Inferior parietal cortex (tissue), 1 donor: ENCODE measurements around the gene GCK.

Experiments
- DNase-seq: peaks from one replicate; pipeline ENCODE4 v3.0.0-alpha.2; 2016; ENCODE audit errors: extremely low spot score

GCK gene

GRCh38 chr7:44155191-44156185 lies 33.8 kb downstream of the GCK start:
- DNase-seq, result no peak

- DNase-seq, result no peak
Measured at GRCh38 chr7:44154703-44155102, 34.5 kb downstream of the GCK start.

DNA sequence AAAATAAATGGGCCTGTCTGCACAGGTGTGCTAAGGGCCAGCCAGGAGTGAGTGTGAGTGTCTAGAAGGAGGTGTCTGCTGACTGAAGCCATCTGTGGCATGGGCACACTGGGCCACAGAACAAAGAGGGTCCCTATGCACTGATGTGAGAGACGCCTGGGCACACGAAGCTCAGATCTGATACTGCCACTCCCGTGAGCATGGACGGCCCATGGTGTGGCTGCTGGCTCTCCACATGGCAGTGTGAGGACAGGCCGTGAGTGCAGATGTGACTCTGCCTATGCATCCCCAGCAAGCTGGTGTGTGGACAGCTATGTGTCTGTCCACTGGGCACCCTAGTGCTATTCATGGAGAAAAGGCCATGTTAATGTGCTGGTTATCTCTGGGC lies 35.3 kb downstream of the GCK start:
- no peak for DNase-seq

DNA sequence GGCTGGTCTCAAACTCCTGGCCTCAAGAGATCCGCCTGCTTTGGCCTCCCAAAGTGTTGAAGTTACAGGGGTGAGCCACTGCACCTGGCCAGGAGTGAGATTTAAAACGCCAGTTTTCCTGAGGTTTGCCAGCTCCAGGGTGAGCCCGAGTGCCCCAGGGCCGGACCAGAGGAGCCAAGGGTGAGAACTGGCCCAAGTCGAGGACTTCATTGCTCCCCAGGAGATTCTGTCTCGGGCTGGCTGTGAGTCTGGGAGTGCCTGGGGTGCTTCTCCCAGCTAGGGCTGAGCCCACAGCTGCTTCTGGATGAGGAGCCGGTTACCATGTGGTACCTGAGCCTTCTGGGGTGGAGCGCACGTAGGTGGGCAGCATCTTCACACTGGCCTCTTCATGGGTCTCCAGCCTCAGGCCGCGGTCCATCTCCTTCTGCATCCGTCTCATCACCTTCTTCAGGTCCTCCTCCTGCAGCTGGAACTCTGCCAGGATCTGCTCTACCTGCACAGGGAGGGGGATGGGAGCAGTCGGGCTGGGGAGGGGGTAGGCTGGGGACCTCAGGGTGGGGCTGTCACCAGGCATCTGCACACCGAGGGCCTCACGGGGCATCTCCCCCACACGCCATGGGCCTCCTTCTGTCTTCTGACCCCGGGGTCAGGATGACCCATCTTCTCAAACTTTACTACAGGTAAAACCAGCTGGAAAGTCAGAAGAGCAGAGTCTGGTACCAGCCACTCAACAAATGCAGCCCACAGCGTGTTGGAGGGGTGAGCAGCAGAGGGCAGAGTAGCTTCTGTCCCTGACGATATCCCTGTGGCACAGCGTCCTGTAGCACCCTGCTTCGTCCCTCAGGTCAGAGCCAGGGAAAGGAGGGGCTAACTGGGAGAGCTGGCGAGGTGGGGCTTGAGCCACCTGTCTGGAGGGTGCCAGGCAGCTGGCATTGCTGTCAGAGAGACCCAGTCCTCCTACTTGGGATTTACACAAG lies 36.0 kb downstream of the GCK start:
- no peak for DNase-seq

GRCh38 chr7:44151956-44152355 lies 37.3 kb downstream of the GCK start:
- DNase-seq, result no peak

DNA sequence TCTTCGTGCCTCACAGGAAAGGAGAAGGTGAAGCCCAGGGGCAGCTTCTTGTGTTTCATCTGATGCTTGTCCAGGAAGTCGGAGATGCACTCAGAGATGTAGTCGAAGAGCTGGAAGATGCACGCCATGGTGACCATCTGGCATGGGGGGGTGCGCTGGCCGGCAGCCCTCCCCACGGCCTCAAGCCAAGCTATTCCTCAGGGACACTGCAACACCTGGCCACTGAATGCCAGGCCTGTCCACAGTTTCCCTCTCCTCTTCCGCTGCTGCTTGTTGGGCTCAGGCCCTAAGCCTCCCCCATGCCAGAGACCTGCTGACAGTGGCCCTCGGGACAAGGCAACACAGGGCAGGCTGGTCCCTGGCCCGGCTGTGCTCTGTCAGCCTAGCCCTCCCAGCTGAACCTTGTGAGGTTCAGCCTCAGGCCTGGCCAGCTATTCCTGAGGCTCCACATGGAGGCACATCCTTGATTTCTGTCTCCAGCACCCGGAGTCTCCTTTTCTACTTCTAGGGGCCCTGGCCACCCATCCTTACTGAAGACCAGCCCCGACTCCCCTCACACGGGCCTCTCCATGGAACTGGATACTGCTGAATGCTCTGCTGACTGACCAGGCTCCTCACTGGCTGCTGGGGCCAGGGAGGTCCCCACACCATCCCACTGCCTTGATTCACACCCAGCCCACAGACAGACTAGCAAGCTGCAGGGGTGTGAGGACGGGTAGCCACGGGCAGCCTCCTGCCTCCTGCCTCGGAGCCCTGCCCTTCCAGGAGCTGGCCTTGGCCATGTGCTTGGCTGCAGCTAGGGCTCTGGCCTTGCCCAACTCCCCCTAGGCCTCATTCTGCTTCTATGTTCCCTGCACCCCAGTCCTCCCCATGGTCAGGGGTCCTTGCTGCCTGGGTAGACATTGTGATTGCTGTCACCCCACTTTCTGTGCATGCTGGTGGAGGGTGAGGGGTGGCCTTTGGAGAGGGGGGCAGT lies 38.0 kb downstream of the GCK start:
- no peak for DNase-seq

DNA sequence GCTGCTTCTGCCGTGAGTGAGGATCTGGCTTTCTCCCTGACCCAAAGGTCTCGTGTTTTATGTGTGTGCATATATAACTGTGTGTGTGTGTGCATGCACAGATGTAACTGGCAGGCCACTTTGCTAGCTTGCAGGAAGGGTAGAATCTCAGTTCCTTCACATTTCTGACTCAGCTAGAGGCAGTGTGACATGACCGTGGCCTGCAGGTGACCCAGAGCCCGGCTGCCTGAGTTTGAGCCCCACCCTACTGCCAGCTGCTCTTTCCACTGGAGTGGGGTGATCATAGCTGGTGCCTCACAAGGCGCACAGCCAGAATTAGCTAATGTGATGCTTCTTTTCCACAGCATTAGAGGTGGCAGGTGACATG lies 38.8 kb downstream of the GCK start:
- no peak for DNase-seq

DNA sequence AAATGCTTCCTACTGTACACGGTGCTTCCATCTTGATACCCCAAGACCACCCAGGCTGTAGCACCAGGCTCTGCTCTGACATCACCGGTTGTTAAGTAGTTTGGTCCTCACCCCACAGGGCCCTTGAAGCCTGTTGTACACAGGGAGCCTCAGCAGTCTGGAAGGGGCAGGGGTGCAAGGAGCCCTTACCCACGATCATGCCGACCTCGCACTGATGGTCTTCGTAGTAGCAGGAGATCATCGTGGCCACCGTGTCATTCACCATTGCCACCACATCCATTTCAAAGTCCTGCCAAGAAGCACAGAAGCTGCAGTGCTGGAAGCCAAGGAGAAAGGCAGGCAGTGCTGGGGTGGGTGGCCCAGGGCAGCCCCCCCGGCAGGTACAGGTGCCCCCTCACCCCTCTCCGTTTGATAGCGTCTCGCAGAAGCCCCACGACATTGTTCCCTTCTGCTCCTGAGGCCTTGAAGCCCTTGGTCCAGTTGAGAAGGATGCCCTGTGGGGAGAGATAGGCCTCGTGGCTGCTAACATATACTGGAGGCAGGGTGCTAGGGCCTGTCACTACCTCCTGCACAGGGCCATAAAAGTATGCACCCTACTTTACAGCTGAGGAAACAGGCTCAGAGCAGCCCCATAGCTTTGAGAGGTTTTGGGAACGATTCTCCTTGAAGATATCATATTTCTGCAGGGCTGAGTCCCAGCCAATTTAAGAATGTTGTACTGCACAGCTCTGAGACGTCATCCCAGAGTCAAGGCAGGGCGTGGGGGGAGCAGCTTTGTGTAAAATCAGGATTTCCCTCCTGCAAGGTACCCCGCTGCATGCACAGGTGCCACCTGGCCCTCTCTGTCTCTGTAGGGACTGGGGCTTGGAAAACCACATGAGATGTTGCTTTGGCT lies 39.4 kb downstream of the GCK start:
- no peak for DNase-seq

DNA sequence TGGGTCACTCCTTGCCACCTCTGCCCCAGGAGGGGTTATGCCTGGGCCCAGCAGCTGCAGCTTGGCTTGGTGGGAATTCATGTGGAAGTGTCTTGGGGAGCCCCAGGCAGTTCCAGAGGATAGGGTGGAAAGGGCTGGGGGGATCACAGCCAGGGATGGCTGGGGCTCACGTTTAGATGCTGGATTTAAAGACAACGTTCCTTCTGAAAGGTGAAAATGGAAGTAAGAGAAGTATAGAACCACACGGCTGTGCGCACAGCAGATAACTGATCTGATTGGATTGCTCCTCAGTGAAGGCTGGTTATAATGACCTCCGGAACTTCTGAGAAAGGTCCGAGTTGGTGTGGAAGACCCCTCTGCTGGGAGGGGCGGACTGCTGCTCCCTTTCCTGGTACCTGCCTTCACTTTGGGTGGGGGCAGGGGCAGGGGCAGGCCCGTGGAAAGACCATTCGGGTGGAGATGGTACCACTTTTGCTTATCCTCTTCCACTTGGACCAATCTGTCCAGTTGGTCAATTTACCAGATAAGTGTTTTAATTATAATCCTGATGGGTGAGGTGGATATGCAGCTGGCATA lies 40.2 kb downstream of the GCK start:
- DNase-seq, result no peak

GRCh38 chr7:44148166-44148565 lies 41.1 kb downstream of the GCK start:
- DNase-seq, result no peak

DNA sequence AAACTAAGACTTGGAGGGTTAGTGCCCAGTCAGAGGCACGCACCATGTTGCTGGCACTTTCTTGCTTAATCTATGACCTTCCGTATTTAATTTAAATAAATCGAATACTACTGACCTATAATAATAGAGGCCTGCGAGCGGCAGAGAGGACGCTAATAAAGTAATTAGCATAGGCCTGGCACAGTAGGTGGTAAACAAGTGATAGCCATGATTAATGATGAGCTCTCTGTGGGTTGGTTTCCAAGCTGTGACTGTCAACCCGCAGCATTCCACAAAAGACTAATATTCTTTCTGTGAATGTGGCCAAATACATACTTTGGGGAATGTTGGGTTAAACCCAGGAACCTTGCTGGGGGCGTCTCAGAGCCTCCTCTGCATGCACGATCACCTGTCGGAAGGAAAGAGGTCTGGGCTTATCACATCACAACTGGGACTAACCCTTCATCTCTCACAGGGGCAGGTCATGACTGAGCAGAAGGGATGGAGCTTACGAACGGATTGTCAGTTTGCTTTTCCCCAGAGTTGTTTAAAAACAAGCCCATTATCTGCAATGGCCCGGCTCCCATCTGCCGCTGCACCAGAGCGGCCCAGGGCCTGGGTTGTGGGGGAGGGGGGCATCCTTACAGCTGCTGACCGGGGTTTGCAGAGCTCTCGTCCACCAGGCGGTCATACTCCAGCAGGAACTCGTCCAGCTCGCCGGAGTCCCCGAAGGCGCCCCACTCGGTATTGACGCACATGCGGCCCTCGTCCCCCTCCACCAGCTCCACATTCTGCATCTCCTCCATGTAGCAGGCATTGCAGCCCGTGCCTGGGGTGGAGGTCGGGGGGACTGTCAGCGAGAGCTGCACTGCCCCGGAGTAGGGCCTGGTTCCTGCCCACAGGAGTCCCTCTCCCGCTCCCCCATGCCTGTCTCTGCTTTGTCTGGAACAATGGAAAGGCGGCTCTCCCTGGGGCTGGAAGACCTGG lies 41.9 kb downstream of the GCK start:
- no peak for DNase-seq

DNA sequence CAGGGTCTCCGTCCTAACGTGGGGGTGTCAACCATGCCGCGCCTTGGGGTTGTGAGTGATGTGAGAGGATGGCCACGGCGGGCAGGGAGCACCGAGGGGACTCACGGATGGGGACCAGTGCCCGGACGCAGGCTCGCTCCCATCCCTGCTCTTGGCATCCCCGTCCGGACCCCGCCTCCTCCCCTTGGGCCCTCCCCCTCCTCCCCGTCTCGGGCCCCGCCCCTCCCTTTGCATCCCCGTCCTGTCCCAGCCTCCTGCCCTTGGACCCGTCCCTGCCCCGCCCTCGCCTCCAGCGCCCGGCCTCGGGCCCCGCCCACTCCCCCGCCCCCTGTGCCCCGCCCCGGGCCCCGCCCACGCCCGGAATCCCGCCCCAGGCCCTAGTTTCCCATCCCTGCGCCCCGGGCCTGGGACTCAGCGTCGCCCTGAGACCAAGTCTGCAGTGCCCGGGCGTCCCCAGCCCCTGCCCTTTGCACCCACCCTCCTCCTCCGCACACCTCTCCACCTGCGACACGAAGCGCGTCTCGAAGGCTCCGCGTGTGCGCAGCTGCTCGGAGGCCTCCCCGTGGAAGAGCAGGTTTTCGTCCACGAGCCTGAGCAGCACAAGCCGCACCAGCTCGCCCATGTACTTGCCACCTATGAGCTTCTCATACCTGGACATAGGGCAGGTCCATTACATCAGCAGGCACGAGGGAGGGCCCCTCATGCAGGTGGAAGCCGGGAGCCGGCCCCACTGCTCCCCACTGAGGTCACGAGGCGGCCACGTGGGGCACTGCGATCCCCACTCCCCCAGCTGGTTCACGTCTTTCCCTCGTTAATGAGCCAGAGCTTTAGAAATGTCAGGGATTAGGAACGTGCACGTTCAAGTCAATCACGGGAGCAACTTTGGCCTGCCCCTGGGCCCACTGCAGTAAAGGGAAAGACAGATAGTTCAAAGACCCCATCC lies 43.0 kb downstream of the GCK start:
- no peak for DNase-seq

DNA sequence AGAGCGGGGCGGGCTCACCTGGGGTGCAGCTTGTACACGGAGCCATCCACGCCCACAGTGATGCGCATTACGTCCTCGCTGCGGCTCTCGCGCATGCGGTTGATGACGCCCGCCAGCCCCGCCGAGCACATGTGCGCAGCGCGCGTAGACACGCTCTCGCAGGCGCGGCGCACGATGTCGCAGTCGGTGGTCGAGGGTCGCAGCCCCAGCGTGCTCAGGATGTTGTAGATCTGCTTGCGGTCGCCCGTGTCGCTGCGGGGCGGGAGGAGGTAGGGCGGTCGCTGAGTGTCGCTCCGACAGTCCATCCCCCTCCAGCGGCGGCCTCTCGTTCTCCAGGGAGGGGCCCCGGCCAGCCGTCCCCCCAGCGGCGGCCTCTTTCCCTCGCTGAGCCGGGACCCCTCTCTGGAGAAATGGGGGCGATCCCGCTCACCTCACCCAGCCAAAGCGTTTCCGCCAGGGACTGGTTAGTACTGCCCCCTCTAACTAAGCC lies 43.7 kb downstream of the GCK start:
- DNase-seq, result no peak

- DNase-seq, result no peak
Measured at GRCh38 chr7:44144968-44145478, 44.2 kb downstream of the GCK start.

DNA sequence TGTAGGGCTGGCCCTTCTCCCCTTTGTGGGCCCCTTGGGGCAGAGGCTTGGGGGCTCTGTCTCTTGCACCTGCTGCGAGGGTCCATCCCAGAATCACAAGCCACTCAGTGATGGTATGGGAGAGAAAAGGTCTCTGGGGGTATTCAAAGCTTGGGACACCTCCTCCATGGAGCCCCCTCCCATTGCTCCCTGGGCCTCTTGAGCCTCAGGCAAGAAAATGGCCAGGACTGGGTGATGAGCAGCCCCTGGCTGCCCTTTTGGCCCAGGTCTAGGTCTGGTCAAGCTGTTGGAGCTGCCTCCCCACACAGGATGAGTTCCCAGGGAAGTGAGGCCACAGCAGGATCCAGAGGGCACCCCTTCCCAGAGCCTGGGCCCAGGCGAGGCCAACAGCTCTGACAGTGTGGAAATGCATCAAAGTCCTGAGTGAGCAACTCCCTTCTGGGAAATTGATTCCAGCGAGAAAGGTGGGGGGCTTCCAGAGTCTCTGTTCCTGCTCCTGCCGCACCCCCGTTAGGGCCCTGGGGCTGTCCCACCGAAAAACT lies 44.7 kb downstream of the GCK start:
- no peak for DNase-seq

DNA sequence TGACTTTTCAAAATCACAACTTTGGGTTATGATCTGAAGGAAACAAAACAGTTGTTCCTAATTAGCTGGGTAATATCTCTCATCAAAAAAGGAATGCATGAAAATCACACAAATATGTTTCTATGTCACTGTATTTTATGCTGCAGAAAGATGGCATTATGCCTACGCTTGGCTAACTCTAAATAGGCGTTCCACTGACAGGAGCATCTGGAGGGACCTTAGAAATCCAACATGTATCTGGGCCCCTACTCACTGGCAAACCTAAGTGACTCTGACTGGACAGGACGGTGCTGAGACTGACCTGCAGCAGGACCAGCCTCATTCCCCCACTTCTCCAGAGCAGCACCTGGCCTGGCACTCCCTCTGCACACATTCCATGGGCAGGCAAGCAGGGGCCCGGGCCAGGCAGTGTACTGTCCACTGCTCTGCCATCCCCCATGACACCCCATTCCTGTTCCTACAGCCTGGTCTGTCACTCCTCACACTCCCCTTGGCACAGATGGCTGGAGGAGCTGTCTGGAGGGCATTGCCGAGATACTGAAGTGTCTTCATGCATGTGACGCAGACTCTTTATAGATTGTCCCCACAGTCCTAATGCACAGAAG lies 45.5 kb downstream of the GCK start:
- no peak for DNase-seq
